ENCODE measurements around the gene FBRS. TPM values are rescaled to one million over a fixed set of nuclear protein-coding genes. Genes with fewer than 3 reads are reported as not detected.

The FBRS gene
- total and polyA plus RNA-seq, 2 donors (not counting 3 experiments of a cell fraction or from before 2014, with no cell fraction given): 15.5 to 68.6 TPM

- Histone ChIP-seq H3K9me1 (replicated peaks; ENCODE audit: control insufficient read depth, extremely low read depth, insufficient read depth, low read length) (no peaks in the 10 kb centered on the region), H3K4me1 (ENCODE audit: control insufficient read depth, extremely low read depth, insufficient read depth, low read length) (no peaks in the 10 kb centered on the region), H3K9me3 (replicated peaks; ENCODE audit: control insufficient read depth, insufficient read depth, low read length) (no peaks in the 10 kb centered on the region), H4K20me1 (replicated peaks; ENCODE audit: control insufficient read depth, extremely low read depth, insufficient read depth, low read length) (no peaks in the 10 kb centered on the region), H3K4me2 (ENCODE audit: insufficient read depth, low read length) (no peak overlapping the region), H3K4me3 (replicated peaks in 1 of 3; ENCODE audit: insufficient read depth in 1 of 3, low read depth in 1 of 3, low read length in 3 of 3) (no peak overlapping the region), H3K79me2 (ENCODE audit: control insufficient read depth, insufficient read depth, low read length) (no peaks in the 10 kb centered on the region), H3K27me3 (ENCODE audit: control insufficient read depth in 2 of 2, insufficient read depth in 2 of 2, low read length in 2 of 2) (peaks cover 12 to 14% of the 10 kb centered on the region in 2 experiments), H3K27ac (ENCODE audit: insufficient read depth, low read depth, low read length) (no peak overlapping the region), H2AFZ (ENCODE audit: low read depth, low read length) (no peak overlapping the region), H3K9ac (replicated peaks; ENCODE audit: extremely low read depth, insufficient read depth, low read length) (no peak overlapping the region), H3K36me3 (ENCODE audit: control insufficient read depth in 2 of 2, extremely low read depth in 1 of 2, insufficient read depth in 2 of 2, low read length in 2 of 2) (no peaks in the 10 kb centered on the region)
- POLR2A ChIA-PET: no interaction called here
- no TSS peak for BruUV-seq (replicated peaks)
- CTCF ChIA-PET: interaction anchor here (1.1 to 1.8 kb wide), 5 partner anchors 9 to 31 kb away, joined by 3 to 6 read pairs (median 3); partner anchors contain the start of genes PRR14 and ZNF689
- FAIRE-seq (no peak), DNase-seq (ENCODE audit: low read depth, low spot score) (no peak)
- intact Hi-C loops (cut with micrococcal nuclease): no loop called here
- TF ChIP-seq FOS (IDR thresholded peaks at IDR 0.05; ENCODE audit: borderline replicate concordance, insufficient read depth, low read length) (no peak), JUN (IDR thresholded peaks at IDR 0.05; ENCODE audit: borderline replicate concordance, insufficient read depth, insufficient read length, low read depth) (no peak), POLR2A (IDR thresholded peaks at IDR 0.05; ENCODE audit: low read depth, low read length) (no peak)
- dilution Hi-C loops (cut with MboI; ENCODE audit: extremely low pct_ligation_motif_present, low sequenced_read_pairs): no loop called here
Observed at GRCh38 chr16:30619638-30620037, 38.6 kb upstream of the FBRS start.

GRCh38 chr16:30620169-30620568 lies 38.1 kb upstream of the FBRS start:
- no peak overlapping the region for H3K4me2 ChIP-seq (ENCODE audit: insufficient read depth, low read length)
- no TSS peak for BruUV-seq (replicated peaks)
- DNase-seq (ENCODE audit: low read depth, low spot score) (no peak), FAIRE-seq (no peak)
- no peak overlapping the region for H2AFZ ChIP-seq (ENCODE audit: low read depth, low read length)
- H3K9ac ChIP-seq (replicated peaks; ENCODE audit: extremely low read depth, insufficient read depth, low read length): no peak overlapping the region
- H3K79me2 ChIP-seq (ENCODE audit: control insufficient read depth, insufficient read depth, low read length): no peaks in the 10 kb centered on the region
- H3K9me3 ChIP-seq (replicated peaks; ENCODE audit: control insufficient read depth, insufficient read depth, low read length): no peaks in the 10 kb centered on the region
- H3K9me1 ChIP-seq (replicated peaks; ENCODE audit: control insufficient read depth, extremely low read depth, insufficient read depth, low read length): no peaks in the 10 kb centered on the region
- H4K20me1 ChIP-seq (replicated peaks; ENCODE audit: control insufficient read depth, extremely low read depth, insufficient read depth, low read length): no peaks in the 10 kb centered on the region
- H3K27ac ChIP-seq (ENCODE audit: insufficient read depth, low read depth, low read length): no peak overlapping the region
- ChIA-PET CTCF (interaction anchor here (1.2 to 1.8 kb wide), 4 partner anchors 9 to 31 kb away, joined by 3 to 6 read pairs (median 4); partner anchors contain the start of gene PRR14), POLR2A (no interaction called here)
- H3K4me3 ChIP-seq (replicated peaks in 1 of 3; ENCODE audit: insufficient read depth in 1 of 3, low read depth in 1 of 3, low read length in 3 of 3): no peak overlapping the region
- intact Hi-C loops (cut with micrococcal nuclease) (no loop called here), dilution Hi-C loops (cut with MboI; ENCODE audit: extremely low pct_ligation_motif_present, low sequenced_read_pairs) (no loop called here)
- H3K27me3 ChIP-seq (ENCODE audit: control insufficient read depth in 2 of 2, insufficient read depth in 2 of 2, low read length in 2 of 2): peaks cover 12 to 14% of the 10 kb centered on the region in 2 experiments
- no peaks in the 10 kb centered on the region for H3K36me3 ChIP-seq (ENCODE audit: control insufficient read depth in 2 of 2, extremely low read depth in 1 of 2, insufficient read depth in 2 of 2, low read length in 2 of 2)
- H3K4me1 ChIP-seq (ENCODE audit: control insufficient read depth, extremely low read depth, insufficient read depth, low read length): no peaks in the 10 kb centered on the region
- TF ChIP-seq CTCF (IDR thresholded peaks at IDR 0.05; ENCODE audit: extremely low read depth in 1 of 2, insufficient read depth in 1 of 2, low read depth in 1 of 2, low read length in 2 of 2): no peak
- no peak for TF ChIP-seq FOS (IDR thresholded peaks at IDR 0.05; ENCODE audit: borderline replicate concordance, insufficient read depth, low read length)
- no peak for TF ChIP-seq POLR2A (IDR thresholded peaks at IDR 0.05; ENCODE audit: low read depth, low read length)
- no peak for TF ChIP-seq MYC (IDR thresholded peaks at IDR 0.05; ENCODE audit: low read depth, low read length)
- no peak for TF ChIP-seq POLR2AphosphoS5 (IDR thresholded peaks at IDR 0.05; ENCODE audit: insufficient read depth, low read depth, low read length)
- TF ChIP-seq JUN (IDR thresholded peaks at IDR 0.05; ENCODE audit: borderline replicate concordance, insufficient read depth, insufficient read length, low read depth): no peak
- TF ChIP-seq EZH2 (IDR thresholded peaks at IDR 0.05; ENCODE audit: borderline replicate concordance, low read depth, low read length, severe bottlenecking): no peak
- TF ChIP-seq MAX (IDR thresholded peaks at IDR 0.05; ENCODE audit: insufficient read depth, insufficient read length): no peak
- no peak for TF ChIP-seq GATA2 (IDR thresholded peaks at IDR 0.05; ENCODE audit: insufficient read depth, insufficient read length, low read depth, low read length)

All from endothelial cell of umbilical vein (primary cell).